ENCODE results near the gene PLD3.

DNA sequence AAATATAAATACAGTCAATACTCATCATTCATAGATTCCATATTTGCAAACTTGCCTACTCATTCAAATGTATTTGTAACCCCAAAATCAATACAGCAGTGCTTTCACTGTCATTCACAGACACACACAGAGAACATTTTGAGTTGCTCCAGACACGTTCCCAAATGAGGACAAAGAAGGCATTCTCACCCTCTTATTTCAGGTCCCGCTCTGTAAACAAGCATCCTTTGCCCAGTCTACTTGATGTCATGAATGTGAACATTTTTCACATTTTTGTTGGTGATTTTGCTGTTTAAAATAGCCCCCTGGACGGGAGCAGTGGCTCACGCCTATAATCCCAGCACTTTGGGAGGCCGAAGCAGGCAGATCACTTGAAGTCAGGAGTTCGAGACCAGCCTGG is 15.8 kb upstream of the PLD3 start:
- TF ChIP-seq, protein P1, sequence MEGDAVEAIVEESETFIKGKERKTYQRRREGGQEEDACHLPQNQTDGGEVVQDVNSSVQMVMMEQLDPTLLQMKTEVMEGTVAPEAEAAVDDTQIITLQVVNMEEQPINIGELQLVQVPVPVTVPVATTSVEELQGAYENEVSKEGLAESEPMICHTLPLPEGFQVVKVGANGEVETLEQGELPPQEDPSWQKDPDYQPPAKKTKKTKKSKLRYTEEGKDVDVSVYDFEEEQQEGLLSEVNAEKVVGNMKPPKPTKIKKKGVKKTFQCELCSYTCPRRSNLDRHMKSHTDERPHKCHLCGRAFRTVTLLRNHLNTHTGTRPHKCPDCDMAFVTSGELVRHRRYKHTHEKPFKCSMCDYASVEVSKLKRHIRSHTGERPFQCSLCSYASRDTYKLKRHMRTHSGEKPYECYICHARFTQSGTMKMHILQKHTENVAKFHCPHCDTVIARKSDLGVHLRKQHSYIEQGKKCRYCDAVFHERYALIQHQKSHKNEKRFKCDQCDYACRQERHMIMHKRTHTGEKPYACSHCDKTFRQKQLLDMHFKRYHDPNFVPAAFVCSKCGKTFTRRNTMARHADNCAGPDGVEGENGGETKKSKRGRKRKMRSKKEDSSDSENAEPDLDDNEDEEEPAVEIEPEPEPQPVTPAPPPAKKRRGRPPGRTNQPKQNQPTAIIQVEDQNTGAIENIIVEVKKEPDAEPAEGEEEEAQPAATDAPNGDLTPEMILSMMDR (IDR thresholded peaks at IDR 0.05), result no peak
- no peak for TF ChIP-seq POLR2A (IDR thresholded peaks at IDR 0.05)
